Aorta (tissue), 5 donors: Measurements from ENCODE around the gene CRYBG3. TPM values are rescaled to one million over a fixed set of nuclear protein-coding genes. Genes with fewer than 3 reads are reported as not detected.
"Not testable (repeated sequence)": the region's sequence is repeated elsewhere in the genome, so short reads cannot be mapped to it uniquely, and the experiment has no call there.

ENCODE experiments used
- ATAC-seq: fragments of 200-7000 bp; cut with Tn5 transposase; one replicate; pipeline ENCODE4 v1.9.1; 2022; ENCODE audit warnings: moderate library complexity; ENCODE audit not compliant: low FRiP score
- DNase-seq, 2 donors: peaks; one replicate each; pipeline ENCODE4 v3.0.0-alpha.2; 2020
- H3K27ac ChIP-seq, 2 donors: one replicate each; pipeline ENCODE4 v1.5.1; 2013; ENCODE audit warnings: low read length in 2 of 2, mild to moderate bottlenecking in 2 of 2, moderate library complexity in 2 of 2, control low read depth in 1 of 2, inconsistent platforms in 1 of 2, low read depth in 1 of 2
- H3K27me3 ChIP-seq, 2 donors: one replicate each; pipeline ENCODE4 v1.6.1; 2013; ENCODE audit warnings: control low read depth in 1 of 2, low read length in 1 of 2, mild to moderate bottlenecking in 1 of 2, moderate library complexity in 1 of 2; ENCODE audit not compliant: insufficient read depth in 2 of 2, control insufficient read depth in 1 of 2
- H3K36me3 ChIP-seq, 2 donors: one replicate each; pipeline ENCODE4 v1.6.1; 2013; ENCODE audit warnings: control low read depth in 1 of 2, low read length in 1 of 2, mild to moderate bottlenecking in 1 of 2; ENCODE audit not compliant: insufficient read depth in 2 of 2, control insufficient read depth in 1 of 2
- H3K4me1 ChIP-seq, 2 donors: one replicate each; pipeline ENCODE4 v1.6.1; 2013; ENCODE audit warnings: low read length in 2 of 2, control low read depth in 1 of 2, mild to moderate bottlenecking in 1 of 2, moderate library complexity in 1 of 2; ENCODE audit not compliant: insufficient read depth in 2 of 2, control insufficient read depth in 1 of 2
- H3K4me3 ChIP-seq, 2 donors: one replicate each; pipeline ENCODE4 v1.5.1; 2013; ENCODE audit warnings: low read length in 2 of 2, control low read depth in 1 of 2, mild to moderate bottlenecking in 1 of 2
- H3K9me3 ChIP-seq: one replicate; pipeline ENCODE4 v1.6.1; 2013; ENCODE audit warnings: mild to moderate bottlenecking, low read length; ENCODE audit not compliant: control insufficient read depth
- WGBS, 2 donors: extraction: QIAGEN DNeasy Blood & Tissue Kit; methylation state at CpG; one replicate each; pipeline ENCODE4 v1.1.7; 2013; 5-methylcytosine and 5-hydroxymethylcytosine counted together
- intact Hi-C, 2 donors: fragments of 100-400 bp; cut with DNase I; formaldehyde crosslinking; loops; one replicate each; pipeline versions ENCODE4 v1.14.2 to v1.15.0; 2022
- polyA plus RNA-seq, 2 donors: library from polyadenylated mRNA; stranded (reverse); fragments of 200-250 nt; gene quantifications; one replicate each; pipeline ENCODE4 v1.2.3, GENCODE V29; 2013
- total RNA-seq, 2 donors: library from RNA; stranded (reverse); fragmentation: NEBNext Ultra II Directional; extraction: Animal tissue kit (Norgen Biotek cat#: 25700); gene quantifications; one replicate each; pipeline ENCODE4 v1.2.1, GENCODE V29; 2021
- donor health status: healthy with polysubstance abuse.
- donor health status: Bipolar disorder and iron deficiency.
- donor health status: DM: no; HTN: no; CAD: no.
- donor health status: DM: no; HTN: no; CAD: no.
- donor health status: DM: yes; HTN: yes; CAD: no.

Gene CRYBG3
- total and polyA plus RNA-seq, 4 donors = 1.5 to 39.1 (median 13.5) TPM

DNA sequence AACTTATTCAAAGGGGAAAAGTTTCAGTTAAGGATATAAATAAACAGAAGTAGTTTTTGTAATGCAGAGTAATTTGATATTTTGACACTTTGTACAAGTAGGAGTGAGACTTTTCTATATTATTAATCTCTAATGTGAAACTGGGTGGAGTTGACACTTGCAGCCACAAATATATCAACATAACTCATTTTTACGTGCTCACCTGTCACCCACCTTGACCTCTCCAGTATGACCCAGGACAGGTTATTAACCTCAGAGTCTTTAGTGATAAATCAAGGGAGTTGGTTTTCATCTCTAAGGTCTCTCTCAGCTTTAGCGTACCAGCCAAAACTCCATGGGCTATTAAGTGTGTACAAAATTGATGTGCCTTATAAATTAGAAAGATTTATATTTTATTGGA, 7.4 kb downstream of the CRYBG3 start:
- intact Hi-C loops = no loop called here
- no peak overlapping the region for H3K27ac ChIP-seq
- peaks cover 0 to 4% of the 10 kb centered on the region in 2 donors for H3K4me1 ChIP-seq
- no peak overlapping the region for H3K4me3 ChIP-seq
- ATAC-seq (no peak), DNase-seq (no peak)
- H3K27me3 ChIP-seq = no peaks in the 10 kb centered on the region
- 98 to 99% methylated on average over 2 of the region's 2 CpGs for WGBS, 2 donors
- no peaks in the 10 kb centered on the region for H3K36me3 ChIP-seq
- H3K9me3 ChIP-seq = no peaks in the 10 kb centered on the region

DNA sequence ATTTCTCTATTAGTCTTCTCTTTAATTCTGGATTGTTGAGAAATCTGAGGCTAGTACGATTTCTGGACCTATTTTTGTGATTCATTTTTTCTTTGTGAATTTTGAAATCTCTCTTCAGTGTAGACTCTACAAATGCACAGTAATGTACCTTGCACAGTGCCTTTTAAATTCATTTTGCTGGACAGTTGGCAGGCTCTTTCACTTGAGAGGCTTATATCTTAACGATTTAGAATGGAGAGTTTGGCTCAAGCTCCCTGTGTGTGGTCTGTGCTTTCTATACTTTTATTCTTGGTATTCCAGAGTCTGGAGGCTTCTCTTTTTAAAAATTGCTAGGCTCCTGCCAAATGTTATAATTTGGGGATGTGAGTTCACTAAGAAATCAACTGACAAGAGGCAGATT, 8.8 kb downstream of the CRYBG3 start:
- no peak overlapping the region for H3K27ac ChIP-seq
- peaks cover 0 to 4% of the 10 kb centered on the region in 2 donors for H3K4me1 ChIP-seq
- H3K36me3 ChIP-seq = no peaks in the 10 kb centered on the region
- 19 to 20% methylated on average over 2 of the region's 2 CpGs for WGBS, 2 donors
- ATAC-seq = no peak
- intact Hi-C loops = no loop called here
- no peak for DNase-seq
- H3K9me3 ChIP-seq = no peaks in the 10 kb centered on the region
- no peaks in the 10 kb centered on the region for H3K27me3 ChIP-seq
- H3K4me3 ChIP-seq = no peak overlapping the region

DNA sequence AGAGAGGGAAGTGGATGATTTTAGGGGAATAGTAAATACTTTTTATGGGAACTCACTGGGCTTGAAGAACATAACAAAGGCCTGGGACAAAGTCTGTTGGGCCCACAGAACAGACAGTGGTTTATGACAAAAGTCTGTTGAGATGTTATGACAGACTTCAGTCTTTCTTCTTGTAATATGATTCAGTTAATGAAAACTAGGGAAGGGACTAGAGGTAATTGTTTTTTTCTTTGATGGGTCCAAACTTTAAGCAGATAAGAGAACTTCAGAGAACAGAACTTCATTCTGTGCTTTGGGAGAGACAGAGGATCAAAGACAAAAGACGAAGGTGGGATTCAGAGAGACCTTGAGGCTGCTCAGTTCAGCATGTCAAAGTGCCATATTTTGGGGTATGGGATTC, 9.3 kb downstream of the CRYBG3 start:
- Histone ChIP-seq H3K36me3 (no peaks in the 10 kb centered on the region), H3K27ac (no peak overlapping the region), H3K9me3 (no peaks in the 10 kb centered on the region), H3K4me1 (peaks cover 0 to 4% of the 10 kb centered on the region in 2 donors), H3K27me3 (no peaks in the 10 kb centered on the region), H3K4me3 (no peak overlapping the region)
- WGBS, 2 donors = 93 to 97% methylated on average over 1 of the region's 1 CpG
- intact Hi-C loops = no loop called here
- DNase-seq (no peak), ATAC-seq (no peak)

DNA sequence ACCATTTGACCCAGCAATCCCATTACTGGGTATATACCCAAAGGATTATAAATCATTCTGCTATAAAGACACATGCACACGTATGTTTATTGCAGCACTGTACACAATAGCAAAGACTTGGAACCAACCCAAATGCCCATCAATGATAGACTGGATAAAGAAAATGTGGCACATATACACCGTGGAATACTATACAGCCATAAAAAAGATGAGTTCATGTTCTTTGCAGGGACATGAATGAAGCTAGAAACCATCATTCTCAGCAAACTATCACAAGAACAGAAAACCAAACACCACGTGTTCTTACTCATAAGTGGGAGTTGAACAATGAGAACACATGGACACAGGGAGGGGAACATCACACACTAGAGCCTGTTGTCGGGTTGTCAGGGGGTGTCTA, 11.4 kb downstream of the CRYBG3 start:
- H3K36me3 ChIP-seq, intact Hi-C loops, DNase-seq, H3K4me1 ChIP-seq, ATAC-seq, H3K27ac ChIP-seq, H3K4me3 ChIP-seq, H3K9me3 ChIP-seq, H3K27me3 ChIP-seq: not testable (repeated sequence)
- 91 to 97% methylated on average over 4 of the region's 4 CpGs for WGBS, 2 donors

DNA sequence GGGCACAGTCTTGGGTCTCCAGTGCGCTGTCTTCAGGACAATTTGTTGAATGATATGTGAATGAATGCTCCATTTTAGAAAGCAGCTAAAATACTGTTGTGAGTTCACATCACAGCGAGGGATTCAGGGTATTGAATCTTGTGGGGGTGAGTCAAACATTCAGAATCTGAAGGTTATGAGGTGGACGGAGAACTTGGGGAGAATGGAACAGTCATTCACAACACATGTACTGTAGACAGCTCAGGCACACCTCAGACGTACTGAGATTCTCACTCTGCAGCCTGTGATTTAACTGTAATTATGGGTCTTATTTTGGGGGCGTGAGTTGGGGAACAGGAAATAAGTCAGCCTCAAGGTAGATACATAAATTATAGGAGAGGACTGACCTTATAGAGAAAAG, 13.9 kb downstream of the CRYBG3 start:
- 92 to 95% methylated on average over 5 of the region's 5 CpGs for WGBS, 2 donors
- ATAC-seq (no peak), DNase-seq (no peak)
- H3K4me3 ChIP-seq = no peak overlapping the region
- intact Hi-C loops = no loop called here
- peaks cover 0 to 3% of the 10 kb centered on the region in 2 donors for H3K4me1 ChIP-seq
- H3K27me3 ChIP-seq = no peaks in the 10 kb centered on the region
- H3K9me3 ChIP-seq = no peaks in the 10 kb centered on the region
- peaks cover 0 to 2% of the 10 kb centered on the region in 2 donors for H3K36me3 ChIP-seq
- no peak overlapping the region for H3K27ac ChIP-seq

DNA sequence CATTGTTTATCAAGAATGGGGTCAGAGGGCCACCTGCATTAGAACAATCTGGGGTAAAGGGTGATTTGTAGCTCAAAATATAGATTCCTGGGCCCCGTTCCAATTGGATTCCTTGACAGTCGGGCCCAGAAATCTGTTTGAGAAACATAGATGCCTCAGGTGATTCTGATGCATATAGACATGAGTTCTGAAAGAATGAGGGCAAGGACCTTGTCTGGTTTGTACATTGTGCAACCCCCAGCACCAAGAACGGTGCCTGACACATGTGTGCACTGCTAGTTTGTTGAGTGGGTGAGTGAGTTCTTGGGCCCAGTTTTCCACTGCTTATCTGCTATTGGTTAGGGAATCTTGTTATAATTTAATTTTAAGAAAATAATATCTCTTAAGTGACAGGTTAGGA, 16.6 kb downstream of the CRYBG3 start:
- H3K27ac ChIP-seq = no peak overlapping the region

DNA sequence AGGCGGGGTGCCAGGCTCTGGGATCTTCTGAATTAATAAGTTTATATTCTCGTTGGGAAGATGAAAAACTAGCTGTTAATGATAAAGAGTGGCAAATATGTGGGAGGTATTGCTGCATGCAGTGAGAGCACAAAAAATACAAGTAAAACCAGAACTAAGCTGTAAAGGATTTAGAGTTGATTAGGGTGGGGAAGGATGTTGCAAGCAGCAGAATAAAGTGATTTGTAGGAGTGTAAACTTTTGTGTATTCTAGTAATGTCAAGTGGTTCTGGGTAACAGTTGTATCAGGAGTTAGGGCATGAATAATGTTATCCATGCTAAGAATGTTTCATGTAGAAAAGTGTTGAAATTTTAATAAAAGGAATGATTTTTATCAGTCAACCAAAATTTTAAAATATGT, 18.1 kb downstream of the CRYBG3 start:
- Histone ChIP-seq H3K27me3 (no peaks in the 10 kb centered on the region), H3K36me3 (peaks cover 0 to 3% of the 10 kb centered on the region in 2 donors), H3K27ac (no peak overlapping the region), H3K4me3 (no peak overlapping the region), H3K4me1 (peaks cover 0 to 3% of the 10 kb centered on the region in 2 donors), H3K9me3 (no peaks in the 10 kb centered on the region)
- DNase-seq (no peak), ATAC-seq (no peak)
- intact Hi-C loops = no loop called here
- 92 to 93% methylated on average over 2 of the region's 2 CpGs for WGBS, 2 donors

More for the DNA sequence above, 16.6 kb downstream of the CRYBG3 start:
- ATAC-seq (no peak), DNase-seq (no peak)
- Histone ChIP-seq H3K27me3 (no peaks in the 10 kb centered on the region), H3K4me3 (no peak overlapping the region), H3K36me3 (peaks cover 0 to 2% of the 10 kb centered on the region in 2 donors), H3K9me3 (no peaks in the 10 kb centered on the region), H3K4me1 (peaks cover 0 to 3% of the 10 kb centered on the region in 2 donors)
- WGBS, 2 donors = 70 to 71% methylated on average over 3 of the region's 3 CpGs
- intact Hi-C loops = no loop called here

DNA sequence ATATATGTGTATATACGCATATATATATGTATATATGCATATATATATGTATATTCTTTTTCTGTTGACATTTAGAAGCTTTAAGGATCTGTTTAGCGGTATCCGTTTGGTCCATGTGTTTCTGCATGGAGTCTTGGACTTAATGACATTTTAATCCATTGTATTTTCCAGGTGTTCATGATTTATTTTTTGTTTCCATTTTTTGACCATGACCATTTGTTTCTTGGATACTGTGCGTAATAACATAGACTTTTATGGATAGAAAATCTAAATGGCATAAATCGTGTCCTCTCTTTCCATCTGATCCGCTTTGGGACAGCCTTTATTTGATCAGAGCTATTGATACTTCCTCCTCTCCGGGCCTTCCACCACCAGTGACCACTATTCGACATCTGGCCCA, 19.5 kb downstream of the CRYBG3 start:
- ATAC-seq = no peak
- Histone ChIP-seq H3K36me3 (peaks cover 0 to 3% of the 10 kb centered on the region in 2 donors), H3K27ac (no peak overlapping the region), H3K27me3 (no peaks in the 10 kb centered on the region), H3K4me1 (peaks cover 0 to 3% of the 10 kb centered on the region in 2 donors), H3K4me3 (no peak overlapping the region), H3K9me3 (no peaks in the 10 kb centered on the region)
- no peak for DNase-seq
- intact Hi-C loops = no loop called here
- 97 to 99% methylated on average over 8 of the region's 8 CpGs for WGBS, 2 donors

DNA sequence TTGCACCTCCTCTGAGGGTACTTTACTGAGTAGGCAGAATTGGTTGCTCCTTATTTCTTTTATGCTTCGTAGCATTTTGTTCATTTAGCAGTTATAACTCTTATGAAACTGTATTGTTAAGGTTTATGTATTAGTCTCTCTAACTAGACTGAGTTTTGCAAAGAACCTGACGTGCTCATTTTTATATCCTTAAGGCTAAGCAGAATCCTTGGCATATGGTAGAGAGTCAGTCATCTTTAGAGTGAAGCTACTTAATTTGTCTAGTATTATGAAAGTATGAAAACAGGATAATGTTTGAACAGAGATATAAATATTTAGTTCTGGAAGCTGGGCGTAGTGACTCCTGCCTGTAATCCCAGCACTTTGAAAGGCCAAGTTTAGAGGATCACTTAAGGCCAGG, 20.1 kb downstream of the CRYBG3 start:
- no peak for ATAC-seq
- WGBS, 2 donors = 94% methylated on average over 3 of the region's 3 CpGs

More for the DNA sequence above, 20.1 kb downstream of the CRYBG3 start:
- Histone ChIP-seq H3K4me3 (no peak overlapping the region), H3K9me3 (no peaks in the 10 kb centered on the region), H3K27ac (no peak overlapping the region), H3K4me1 (peaks cover 0 to 3% of the 10 kb centered on the region in 2 donors), H3K27me3 (no peaks in the 10 kb centered on the region), H3K36me3 (peaks cover 0 to 3% of the 10 kb centered on the region in 2 donors)
- intact Hi-C loops = no loop called here
- DNase-seq = no peak
